Neural progenitor cell (in vitro differentiated cells): ENCODE data around the gene SLC44A5. TPM values are rescaled to one million over a fixed set of nuclear protein-coding genes. Genes with fewer than 3 reads are reported as not detected.

ENCODE experiments used
- DNase-seq: peaks from one replicate; pipeline ENCODE4 v3.0.0-alpha.2; 2016; ENCODE audit warnings: low spot score
- H2AFZ ChIP-seq: fragments of 200-600 bp; sonication (generic); replicated peaks from 2 replicates; pipeline ENCODE4 v1.6.1; 2016; ENCODE audit warnings: antibody characterized with exemption
- H3F3A ChIP-seq: fragments of 200-600 bp; sonication (generic); 2 replicates; pipeline ENCODE4 v1.6.1; 2016; ENCODE audit warnings: antibody characterized with exemption, low read depth
- H3K27ac ChIP-seq: fragments of 200-600 bp; sonication (generic); 2 replicates; pipeline ENCODE4 v1.5.1; 2016; ENCODE audit warnings: mild to moderate bottlenecking
- H3K27me3 ChIP-seq: fragments of 200-600 bp; sonication (generic); 2 replicates; pipeline ENCODE4 v1.6.1; 2016; ENCODE audit warnings: mild to moderate bottlenecking, moderate library complexity
- H3K36me3 ChIP-seq: fragments of 200-600 bp; sonication (generic); 2 replicates; pipeline ENCODE4 v1.5.1; 2016
- H3K4me1 ChIP-seq: fragments of 200-600 bp; sonication (generic); 2 replicates; pipeline ENCODE4 v1.6.1; 2016; ENCODE audit warnings: mixed run types
- H3K4me2 ChIP-seq: fragments of 200-600 bp; sonication (generic); 2 replicates; pipeline ENCODE4 v1.6.1; 2016
- H3K4me3 ChIP-seq: fragments of 200-600 bp; sonication (generic); 2 replicates; pipeline ENCODE4 v1.5.1; 2016
- H3K79me2 ChIP-seq: fragments of 200-600 bp; sonication (generic); 2 replicates; pipeline ENCODE4 v1.6.1; 2016; ENCODE audit warnings: low read depth
- H3K9ac ChIP-seq: fragments of 200-600 bp; sonication (generic); 2 replicates; pipeline ENCODE4 v1.6.1; 2016
- H3K9me3 ChIP-seq: fragments of 200-600 bp; sonication (generic); 2 replicates; pipeline ENCODE4 v1.5.1; 2016; ENCODE audit warnings: low read depth
- H4K20me1 ChIP-seq: fragments of 200-600 bp; sonication (generic); 2 replicates; pipeline ENCODE4 v1.6.1; 2016; ENCODE audit warnings: low read depth
- H3K27ac Mint-ChIP-seq: 3 replicates; pipeline ENCODE4 v1.8.0; 2021; ENCODE audit warnings: mixed read lengths
- H3K27me3 Mint-ChIP-seq: 2 replicates; pipeline ENCODE4 v1.8.0; 2022; ENCODE audit warnings: low read depth, mild to moderate bottlenecking, inconsistent platforms, moderate library complexity, mixed read lengths; ENCODE audit not compliant: insufficient read depth
- H3K36me3 Mint-ChIP-seq: 3 replicates; pipeline ENCODE4 v1.8.0; 2021; ENCODE audit warnings: mixed read lengths
- H3K4me1 Mint-ChIP-seq: 3 replicates; pipeline ENCODE4 v1.8.0; 2021; ENCODE audit warnings: mixed read lengths
- H3K4me3 Mint-ChIP-seq: 3 replicates; pipeline ENCODE4 v1.8.0; 2021; ENCODE audit warnings: mild to moderate bottlenecking, moderate library complexity, mixed read lengths
- H3K9me3 Mint-ChIP-seq: 3 replicates; pipeline ENCODE4 v1.8.0; 2020; ENCODE audit warnings: mixed read lengths
- CTCF ChIP-seq: fragments of 200-600 bp; sonication (generic); IDR thresholded peaks from 2 replicates; pipeline ENCODE4 v1.5.1; 2017; ENCODE audit warnings: antibody characterized with exemption, mild to moderate bottlenecking
- EZH2 ChIP-seq: fragments of 200-600 bp; sonication (generic); IDR thresholded peaks from 2 replicates; pipeline ENCODE4 v1.6.1; 2017; ENCODE audit warnings: antibody characterized with exemption, mild to moderate bottlenecking, moderate library complexity
- EZH2phosphoT487 ChIP-seq: fragments of 200-600 bp; sonication (generic); IDR thresholded peaks from 2 replicates; pipeline ENCODE4 v1.6.1; 2017; ENCODE audit warnings: antibody characterized with exemption
- total RNA-seq: library from RNA; depleted of rRNA; stranded (reverse); fragments of >200 nt; gene quantifications from 2 replicates; pipeline ENCODE4 v1.2.3, GENCODE V29; 2015; ENCODE audit warnings: low replicate concordance

SLC44A5 gene
- total RNA-seq, 1 donor from 2014 or later, result 25.3 TPM

GRCh38 chr1:75211648-75212047, 399.3 kb downstream of the SLC44A5 start:
- no peak for TF ChIP-seq EZH2
- no peak overlapping the region for H3K4me3 Mint-ChIP-seq
- no peaks in the 10 kb centered on the region for H3K79me2 ChIP-seq
- no peak overlapping the region for H3K4me2 ChIP-seq
- H3K4me1 ChIP-seq, result no peaks in the 10 kb centered on the region
- no peaks in the 10 kb centered on the region for H3K27me3 Mint-ChIP-seq
- peaks cover 3% of the 10 kb centered on the region for H3K4me1 Mint-ChIP-seq
- no peak for DNase-seq
- H3K4me3 ChIP-seq, result no peak overlapping the region
- no peak overlapping the region for H2AFZ ChIP-seq
- no peak overlapping the region for H3K9ac ChIP-seq
- no peaks in the 10 kb centered on the region for H3K36me3 Mint-ChIP-seq
- H3K27ac Mint-ChIP-seq, result no peak overlapping the region
- H3K27ac ChIP-seq, result no peak overlapping the region
- H3K9me3 Mint-ChIP-seq, result no peaks in the 10 kb centered on the region
- no peaks in the 10 kb centered on the region for H3K27me3 ChIP-seq
- no peaks in the 10 kb centered on the region for H3K9me3 ChIP-seq
- no peaks in the 10 kb centered on the region for H3K36me3 ChIP-seq
- no peaks in the 10 kb centered on the region for H3F3A ChIP-seq
- no peaks in the 10 kb centered on the region for H4K20me1 ChIP-seq

DNA sequence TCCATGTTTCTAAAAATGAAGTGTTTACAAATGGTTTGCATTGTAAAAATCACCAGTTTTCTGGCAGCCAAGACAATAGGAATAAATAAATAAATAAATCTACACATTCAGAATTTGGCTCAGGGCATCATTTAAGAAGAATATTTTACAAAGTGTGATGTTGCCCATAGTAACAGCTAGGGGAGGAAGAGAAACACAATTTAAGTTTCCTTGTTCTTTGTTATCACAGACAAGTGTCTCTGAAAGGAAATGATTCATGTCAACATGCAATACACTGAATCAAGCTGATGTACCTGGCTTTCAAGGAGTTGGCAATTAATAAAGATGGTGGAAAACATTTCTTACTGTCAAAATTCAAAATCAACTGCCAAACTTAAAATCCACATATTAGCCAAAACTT, 402.1 kb downstream of the SLC44A5 start:
- Histone ChIP-seq H3K4me3 (no peak overlapping the region), H2AFZ (no peak overlapping the region), H3K36me3 (no peaks in the 10 kb centered on the region), H3K79me2 (no peaks in the 10 kb centered on the region), H3K4me2 (no peak overlapping the region), H3K27ac (no peak overlapping the region), H3K9ac (no peak overlapping the region), H3F3A (no peaks in the 10 kb centered on the region), H4K20me1 (no peaks in the 10 kb centered on the region), H3K27me3 (no peaks in the 10 kb centered on the region), H3K9me3 (no peaks in the 10 kb centered on the region), H3K4me1 (no peaks in the 10 kb centered on the region)
- no peaks in the 10 kb centered on the region for H3K9me3 Mint-ChIP-seq
- no peak for DNase-seq
- H3K36me3 Mint-ChIP-seq, result no peaks in the 10 kb centered on the region
- H3K4me1 Mint-ChIP-seq, result no peaks in the 10 kb centered on the region
- TF ChIP-seq EZH2phosphoT487, result no peak
- TF ChIP-seq EZH2, result no peak
- no peak for TF ChIP-seq CTCF
- no peak overlapping the region for H3K27ac Mint-ChIP-seq
- no peak overlapping the region for H3K4me3 Mint-ChIP-seq
- no peaks in the 10 kb centered on the region for H3K27me3 Mint-ChIP-seq

- Histone ChIP-seq H3K9me3 (no peaks in the 10 kb centered on the region), H3K27ac (no peak overlapping the region), H2AFZ (no peak overlapping the region), H3K9ac (no peak overlapping the region), H3K4me1 (no peaks in the 10 kb centered on the region), H3K36me3 (no peaks in the 10 kb centered on the region), H4K20me1 (no peaks in the 10 kb centered on the region), H3K4me3 (no peak overlapping the region), H3K27me3 (no peaks in the 10 kb centered on the region), H3K79me2 (no peaks in the 10 kb centered on the region), H3K4me2 (no peak overlapping the region), H3F3A (no peaks in the 10 kb centered on the region)
- DNase-seq, result peak; percentile 63
- TF ChIP-seq EZH2phosphoT487 (no peak), CTCF (peak; percentile 87)
- Mint-ChIP-seq H3K27me3 (no peaks in the 10 kb centered on the region), H3K27ac (no peak overlapping the region), H3K4me3 (no peak overlapping the region), H3K36me3 (no peaks in the 10 kb centered on the region), H3K9me3 (no peaks in the 10 kb centered on the region), H3K4me1 (no peaks in the 10 kb centered on the region)
These were observed 407.3 kb downstream of the SLC44A5 start for GRCh38 chr1:75203415-75204277.

- no peak overlapping the region for H3K4me3 ChIP-seq
- H2AFZ ChIP-seq, result no peak overlapping the region
- no peak overlapping the region for H3K4me2 ChIP-seq
- TF ChIP-seq EZH2phosphoT487 (no peak), EZH2 (no peak), CTCF (no peak)
- Mint-ChIP-seq H3K27ac (no peak overlapping the region), H3K4me3 (no peak overlapping the region), H3K27me3 (no peaks in the 10 kb centered on the region), H3K36me3 (no peaks in the 10 kb centered on the region), H3K9me3 (no peaks in the 10 kb centered on the region), H3K4me1 (no peaks in the 10 kb centered on the region)
- H3F3A ChIP-seq, result no peaks in the 10 kb centered on the region
- H3K9ac ChIP-seq, result no peak overlapping the region
- no peaks in the 10 kb centered on the region for H3K79me2 ChIP-seq
- H3K27me3 ChIP-seq, result no peaks in the 10 kb centered on the region
- no peaks in the 10 kb centered on the region for H3K36me3 ChIP-seq
- H3K27ac ChIP-seq, result no peak overlapping the region
- no peaks in the 10 kb centered on the region for H4K20me1 ChIP-seq
- H3K9me3 ChIP-seq, result no peaks in the 10 kb centered on the region
- H3K4me1 ChIP-seq, result no peaks in the 10 kb centered on the region
- DNase-seq, result no peak
These were observed 408.2 kb downstream of the SLC44A5 start for GRCh38 chr1:75202751-75203150.
